ENCODE results near the gene SEM1. TPM values are rescaled to one million over a fixed set of nuclear protein-coding genes. Genes with fewer than 3 reads are reported as not detected.

SEM1 gene
- total RNA-seq, 1 donor from 2014 or later, result 50.8 TPM

DNA sequence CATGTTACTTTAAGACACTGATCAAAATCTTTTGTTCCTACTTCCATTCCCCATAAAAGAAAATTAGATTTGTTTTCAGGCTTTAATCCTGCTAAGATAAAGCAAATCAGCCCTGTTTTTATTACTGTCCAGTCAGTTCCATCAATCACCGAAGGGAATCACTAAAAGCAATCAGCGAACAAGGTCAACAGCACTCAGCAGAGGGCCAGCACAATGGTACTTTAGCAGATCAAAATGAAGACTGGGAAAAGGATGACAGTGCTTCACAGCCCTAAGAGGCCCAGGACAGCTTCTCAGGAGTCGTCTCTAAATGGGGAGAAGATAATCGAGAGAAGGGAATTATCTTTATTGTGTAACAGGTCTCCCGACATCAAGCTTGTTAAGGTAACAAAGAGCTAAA, 32.7 kb downstream of the SEM1 start:
- H3K27me3 ChIP-seq (ENCODE audit: insufficient read depth, low read length), result no peaks in the 10 kb centered on the region
- no peak overlapping the region for H3K4me3 ChIP-seq (ENCODE audit: insufficient read depth, low read depth, low read length)
- H3K79me2 ChIP-seq (ENCODE audit: insufficient read depth, low read length), result no peaks in the 10 kb centered on the region
- peaks cover 5% of the 10 kb centered on the region for H3K4me1 Mint-ChIP-seq (ENCODE audit: low read depth, unreplicated experiment)
- peaks cover 9% of the 10 kb centered on the region for H3K36me3 Mint-ChIP-seq (ENCODE audit: low read depth, unreplicated experiment)
- no peaks in the 10 kb centered on the region for H3K9me3 ChIP-seq (ENCODE audit: insufficient read depth, low read depth, low read length)
- no peak overlapping the region for H2AFZ ChIP-seq (ENCODE audit: low read depth, low read length)
- no peak overlapping the region for H3K27ac Mint-ChIP-seq (ENCODE audit: unreplicated experiment)
- no peak for TF ChIP-seq EZH2 (IDR thresholded peaks at IDR 0.05; ENCODE audit: insufficient read depth, low read length)
- TF ChIP-seq, protein P1, sequence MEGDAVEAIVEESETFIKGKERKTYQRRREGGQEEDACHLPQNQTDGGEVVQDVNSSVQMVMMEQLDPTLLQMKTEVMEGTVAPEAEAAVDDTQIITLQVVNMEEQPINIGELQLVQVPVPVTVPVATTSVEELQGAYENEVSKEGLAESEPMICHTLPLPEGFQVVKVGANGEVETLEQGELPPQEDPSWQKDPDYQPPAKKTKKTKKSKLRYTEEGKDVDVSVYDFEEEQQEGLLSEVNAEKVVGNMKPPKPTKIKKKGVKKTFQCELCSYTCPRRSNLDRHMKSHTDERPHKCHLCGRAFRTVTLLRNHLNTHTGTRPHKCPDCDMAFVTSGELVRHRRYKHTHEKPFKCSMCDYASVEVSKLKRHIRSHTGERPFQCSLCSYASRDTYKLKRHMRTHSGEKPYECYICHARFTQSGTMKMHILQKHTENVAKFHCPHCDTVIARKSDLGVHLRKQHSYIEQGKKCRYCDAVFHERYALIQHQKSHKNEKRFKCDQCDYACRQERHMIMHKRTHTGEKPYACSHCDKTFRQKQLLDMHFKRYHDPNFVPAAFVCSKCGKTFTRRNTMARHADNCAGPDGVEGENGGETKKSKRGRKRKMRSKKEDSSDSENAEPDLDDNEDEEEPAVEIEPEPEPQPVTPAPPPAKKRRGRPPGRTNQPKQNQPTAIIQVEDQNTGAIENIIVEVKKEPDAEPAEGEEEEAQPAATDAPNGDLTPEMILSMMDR (IDR thresholded peaks at IDR 0.05; ENCODE audit: insufficient read depth, low read depth, low read length), result no peak
- peaks cover 15% of the 10 kb centered on the region for H4K20me1 ChIP-seq (ENCODE audit: insufficient read depth, low read length)
- no peaks in the 10 kb centered on the region for H3K9me3 Mint-ChIP-seq (ENCODE audit: unreplicated experiment)
- no peak overlapping the region for H3K27ac ChIP-seq (ENCODE audit: low read depth, low read length)
- H3K4me1 ChIP-seq (ENCODE audit: insufficient read depth, low read length), result no peaks in the 10 kb centered on the region
- no peaks in the 10 kb centered on the region for H3K36me3 ChIP-seq (ENCODE audit: insufficient read depth, low read length)
- no peaks in the 10 kb centered on the region for H3K27me3 Mint-ChIP-seq (ENCODE audit: low read depth, unreplicated experiment)
- FAIRE-seq (no peak), DNase-seq (ENCODE audit: low read depth) (no peak)
- H3K4me3 Mint-ChIP-seq (ENCODE audit: unreplicated experiment), result no peak overlapping the region
- H3K9ac ChIP-seq (ENCODE audit: low read length), result no peak overlapping the region
- H3K4me2 ChIP-seq (ENCODE audit: low read length), result no peak overlapping the region

DNA sequence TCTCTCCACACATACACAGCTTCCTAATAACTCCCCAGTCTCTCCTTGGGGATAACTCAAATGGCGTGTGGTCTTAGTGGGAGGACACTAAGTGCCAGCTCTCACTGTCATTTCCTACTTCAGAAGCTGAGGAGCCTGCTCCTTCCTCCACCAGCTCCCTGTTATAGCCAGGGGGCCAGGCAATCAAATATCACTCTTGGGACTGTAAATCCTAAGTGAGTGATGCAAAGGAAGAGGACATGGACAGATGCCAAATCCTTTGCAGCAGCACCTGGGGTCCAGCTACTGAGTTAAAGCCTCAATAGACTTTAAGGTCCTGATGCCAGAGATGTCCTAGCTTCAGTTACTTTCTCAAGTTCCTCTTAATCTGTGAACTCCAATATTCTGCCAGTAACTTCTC, 34.1 kb downstream of the SEM1 start:
- no peaks in the 10 kb centered on the region for H3K4me1 ChIP-seq (ENCODE audit: insufficient read depth, low read length)
- no peak overlapping the region for H3K4me3 ChIP-seq (ENCODE audit: insufficient read depth, low read depth, low read length)
- no peak overlapping the region for H3K27ac ChIP-seq (ENCODE audit: low read depth, low read length)
- H3K36me3 Mint-ChIP-seq (ENCODE audit: low read depth, unreplicated experiment), result peaks cover 5% of the 10 kb centered on the region
- H3K4me1 Mint-ChIP-seq (ENCODE audit: low read depth, unreplicated experiment), result peaks cover 5% of the 10 kb centered on the region
- H3K27me3 Mint-ChIP-seq (ENCODE audit: low read depth, unreplicated experiment), result no peaks in the 10 kb centered on the region
- no peaks in the 10 kb centered on the region for H3K79me2 ChIP-seq (ENCODE audit: insufficient read depth, low read length)
- TF ChIP-seq, protein P1 (IDR thresholded peaks at IDR 0.05; ENCODE audit: insufficient read depth, low read depth, low read length), result no peak
- no peak for TF ChIP-seq EZH2 (IDR thresholded peaks at IDR 0.05; ENCODE audit: insufficient read depth, low read length)
- FAIRE-seq (no peak), DNase-seq (ENCODE audit: low read depth) (no peak)
- no peak overlapping the region for H3K4me2 ChIP-seq (ENCODE audit: low read length)
- no peak overlapping the region for H3K27ac Mint-ChIP-seq (ENCODE audit: unreplicated experiment)
- H2AFZ ChIP-seq (ENCODE audit: low read depth, low read length), result no peak overlapping the region
- no peaks in the 10 kb centered on the region for H3K27me3 ChIP-seq (ENCODE audit: insufficient read depth, low read length)
- H3K9me3 Mint-ChIP-seq (ENCODE audit: unreplicated experiment), result no peaks in the 10 kb centered on the region
- no peak overlapping the region for H3K4me3 Mint-ChIP-seq (ENCODE audit: unreplicated experiment)
- no peaks in the 10 kb centered on the region for H3K9me3 ChIP-seq (ENCODE audit: insufficient read depth, low read depth, low read length)
- H3K9ac ChIP-seq (ENCODE audit: low read length), result no peak overlapping the region
- H3K36me3 ChIP-seq (ENCODE audit: insufficient read depth, low read length), result no peaks in the 10 kb centered on the region
- H4K20me1 ChIP-seq (ENCODE audit: insufficient read depth, low read length), result peaks cover 9% of the 10 kb centered on the region

DNA sequence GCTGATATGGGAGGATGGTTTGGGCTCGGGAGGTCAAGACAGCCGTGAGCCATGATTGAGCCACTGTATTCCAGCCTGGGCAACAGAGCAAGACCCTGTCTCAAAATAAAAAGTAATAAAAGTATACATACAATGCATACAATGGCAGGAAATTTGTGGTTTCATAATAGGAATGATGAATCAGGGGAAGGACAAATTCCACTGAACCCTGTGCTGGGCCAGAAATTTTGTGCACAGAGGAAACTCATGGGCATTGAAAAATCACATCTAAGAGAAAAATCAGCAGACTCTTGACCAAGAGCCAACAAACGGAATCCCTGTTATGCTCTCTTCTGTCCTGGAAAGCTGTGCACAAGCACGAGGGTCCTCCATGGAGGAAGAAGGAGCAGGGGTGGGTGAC, 35.1 kb downstream of the SEM1 start:
- Histone ChIP-seq H3K9me3 (ENCODE audit: insufficient read depth, low read depth, low read length) (no peaks in the 10 kb centered on the region), H3K79me2 (ENCODE audit: insufficient read depth, low read length) (no peaks in the 10 kb centered on the region), H3K27ac (ENCODE audit: low read depth, low read length) (no peak overlapping the region), H3K4me1 (ENCODE audit: insufficient read depth, low read length) (no peaks in the 10 kb centered on the region), H3K4me3 (ENCODE audit: insufficient read depth, low read depth, low read length) (no peak overlapping the region), H3K27me3 (ENCODE audit: insufficient read depth, low read length) (no peaks in the 10 kb centered on the region), H2AFZ (ENCODE audit: low read depth, low read length) (no peak overlapping the region), H3K36me3 (ENCODE audit: insufficient read depth, low read length) (no peaks in the 10 kb centered on the region), H4K20me1 (ENCODE audit: insufficient read depth, low read length) (peaks cover 4% of the 10 kb centered on the region), H3K9ac (ENCODE audit: low read length) (no peak overlapping the region), H3K4me2 (ENCODE audit: low read length) (no peak overlapping the region)
- no peaks in the 10 kb centered on the region for H3K4me1 Mint-ChIP-seq (ENCODE audit: low read depth, unreplicated experiment)
- no peaks in the 10 kb centered on the region for H3K9me3 Mint-ChIP-seq (ENCODE audit: unreplicated experiment)
- TF ChIP-seq EZH2 (IDR thresholded peaks at IDR 0.05; ENCODE audit: insufficient read depth, low read length), result no peak
- TF ChIP-seq, protein P1 (IDR thresholded peaks at IDR 0.05; ENCODE audit: insufficient read depth, low read depth, low read length), result no peak
- no peak overlapping the region for H3K27ac Mint-ChIP-seq (ENCODE audit: unreplicated experiment)
- H3K27me3 Mint-ChIP-seq (ENCODE audit: low read depth, unreplicated experiment), result no peaks in the 10 kb centered on the region
- DNase-seq (ENCODE audit: low read depth), result no peak
- H3K4me3 Mint-ChIP-seq (ENCODE audit: unreplicated experiment), result no peak overlapping the region
- peaks cover 2% of the 10 kb centered on the region for H3K36me3 Mint-ChIP-seq (ENCODE audit: low read depth, unreplicated experiment)
- FAIRE-seq, result no peak
